PC-3 (cell line): ENCODE data around the gene SFMBT1.
"Not testable (repeated sequence)": the region's sequence is repeated elsewhere in the genome, so short reads cannot be mapped to it uniquely, and the experiment has no call there.

Experiments
- EZH2 ChIP-seq: fragments of 300-600 bp; sonication (generic); IDR thresholded peaks from one replicate; pipeline ENCODE4 v1.6.1; 2017; ENCODE audit warnings: antibody characterized with exemption, mild to moderate bottlenecking, low read length; ENCODE audit not compliant: unreplicated experiment
- TF ChIP-seq, protein P1 (sequence below): fragments of 300-600 bp; sonication (generic); conservative IDR thresholded peaks from 2 replicates; pipeline ENCODE4 v1.5.1; 2017; ENCODE audit warnings: antibody characterized with exemption, low read depth, mild to moderate bottlenecking, low read length

DNA sequence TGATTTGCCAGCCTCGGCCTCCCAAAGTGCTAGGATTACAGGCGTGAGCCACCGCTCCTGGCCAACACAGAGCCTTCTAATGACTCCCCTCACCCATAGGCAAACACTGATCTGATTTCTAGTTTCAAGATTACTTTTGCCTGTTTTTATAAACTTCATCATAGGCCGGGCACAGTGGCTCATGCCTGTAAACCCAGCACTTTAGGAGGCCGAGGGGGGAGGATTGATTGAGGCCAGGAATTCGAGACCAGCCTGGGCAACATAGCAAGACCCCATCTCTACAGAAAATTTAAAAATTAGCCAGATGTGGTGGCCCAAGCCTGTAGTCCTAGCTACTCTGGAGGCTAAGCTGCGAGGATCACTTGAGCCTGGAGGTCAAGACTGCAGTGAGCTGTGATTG is 8.4 kb upstream of the SFMBT1 start:
- TF ChIP-seq, protein P1, sequence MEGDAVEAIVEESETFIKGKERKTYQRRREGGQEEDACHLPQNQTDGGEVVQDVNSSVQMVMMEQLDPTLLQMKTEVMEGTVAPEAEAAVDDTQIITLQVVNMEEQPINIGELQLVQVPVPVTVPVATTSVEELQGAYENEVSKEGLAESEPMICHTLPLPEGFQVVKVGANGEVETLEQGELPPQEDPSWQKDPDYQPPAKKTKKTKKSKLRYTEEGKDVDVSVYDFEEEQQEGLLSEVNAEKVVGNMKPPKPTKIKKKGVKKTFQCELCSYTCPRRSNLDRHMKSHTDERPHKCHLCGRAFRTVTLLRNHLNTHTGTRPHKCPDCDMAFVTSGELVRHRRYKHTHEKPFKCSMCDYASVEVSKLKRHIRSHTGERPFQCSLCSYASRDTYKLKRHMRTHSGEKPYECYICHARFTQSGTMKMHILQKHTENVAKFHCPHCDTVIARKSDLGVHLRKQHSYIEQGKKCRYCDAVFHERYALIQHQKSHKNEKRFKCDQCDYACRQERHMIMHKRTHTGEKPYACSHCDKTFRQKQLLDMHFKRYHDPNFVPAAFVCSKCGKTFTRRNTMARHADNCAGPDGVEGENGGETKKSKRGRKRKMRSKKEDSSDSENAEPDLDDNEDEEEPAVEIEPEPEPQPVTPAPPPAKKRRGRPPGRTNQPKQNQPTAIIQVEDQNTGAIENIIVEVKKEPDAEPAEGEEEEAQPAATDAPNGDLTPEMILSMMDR, result not testable (repeated sequence)
- not testable (repeated sequence) for TF ChIP-seq EZH2
